ENCODE results near the gene ADAMTS8. TPM values are rescaled to one million over a fixed set of nuclear protein-coding genes. Genes with fewer than 3 reads are reported as not detected.

ADAMTS8 gene
- total and polyA plus RNA-seq, 4 donors: 0.02 to 0.08 (median 0.07) TPM; not detected in 1

DNA sequence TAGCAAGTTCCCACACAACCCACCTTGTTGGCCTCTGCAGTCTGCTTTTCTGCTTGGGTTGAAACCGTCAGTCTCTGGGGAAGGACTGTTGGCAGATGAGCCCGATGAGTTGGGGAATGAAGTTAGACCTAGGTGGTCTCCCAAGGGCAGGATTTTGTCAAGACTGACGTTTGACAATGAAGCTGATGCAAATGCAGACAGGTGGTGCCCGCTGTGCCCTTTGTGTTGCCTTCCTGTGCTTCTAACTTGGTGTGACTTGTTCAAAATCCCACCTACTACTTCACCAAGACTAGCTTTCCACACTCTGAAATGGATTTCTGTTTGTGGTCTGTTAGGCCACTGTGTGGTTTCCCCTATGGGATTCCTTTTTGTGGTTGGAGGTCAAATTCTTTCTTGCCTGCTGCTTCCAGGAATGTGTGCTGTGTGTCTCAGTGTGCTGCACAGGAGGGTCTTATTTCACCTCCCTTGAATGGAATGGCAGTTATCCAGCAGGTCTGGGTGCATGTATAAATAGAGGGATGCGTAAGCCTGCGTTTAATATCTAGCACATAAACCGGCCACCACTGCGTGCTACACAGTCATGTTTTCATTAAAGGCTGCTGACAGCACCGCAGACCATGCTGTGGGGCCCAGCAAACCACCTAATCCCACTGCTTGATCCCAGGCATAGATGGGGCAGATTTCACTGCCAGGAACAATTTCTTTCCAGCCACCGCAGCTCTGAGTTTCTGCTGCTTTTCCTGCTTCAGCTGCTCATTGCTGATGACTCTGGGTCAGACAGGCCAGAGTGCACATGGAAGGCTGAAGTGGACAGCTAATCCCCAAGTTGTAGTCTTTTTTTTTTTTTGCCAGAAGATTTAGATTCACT lies 44.8 kb downstream of the ADAMTS8 start:
- DNase-seq (ENCODE audit: low spot score): no peak
- 81% methylated on average over 10 of the region's 10 CpGs for WGBS
- H3K4me3 ChIP-seq (ENCODE audit: low read depth in 1 of 3, low read length in 3 of 3): no peak overlapping the region
- H3K9me3 ChIP-seq (ENCODE audit: control insufficient read depth in 4 of 4, low read length in 3 of 4): no peaks in the 10 kb centered on the region
- no peaks in the 10 kb centered on the region for H3K4me1 ChIP-seq (ENCODE audit: control insufficient read depth in 4 of 4, insufficient read depth in 4 of 4, low read length in 3 of 4)
- H3K27me3 ChIP-seq (ENCODE audit: control insufficient read depth in 4 of 4, insufficient read depth in 4 of 4, low read length in 3 of 4): no peaks in the 10 kb centered on the region
- TF ChIP-seq RXRA (IDR thresholded peaks at IDR 0.05) (no peak), FOXA1 (IDR thresholded peaks at IDR 0.05) (no peak), YY1 (IDR thresholded peaks at IDR 0.05) (no peak), EGR1 (IDR thresholded peaks at IDR 0.05; ENCODE audit: low read depth in 2 of 2) (no peak), NR2F2 (IDR thresholded peaks at IDR 0.05) (no peak), JUND (IDR thresholded peaks at IDR 0.05) (no peak), SP1 (IDR thresholded peaks at IDR 0.05) (no peak), GABPA (IDR thresholded peaks at IDR 0.05 in 1 of 2, conservative IDR thresholded peaks at IDR 0.05 in 1 of 2) (no peak), RAD21 (IDR thresholded peaks at IDR 0.05) (no peak), HNF4A (conservative IDR thresholded peaks at IDR 0.05) (no peak)
- TF ChIP-seq, protein P1, sequence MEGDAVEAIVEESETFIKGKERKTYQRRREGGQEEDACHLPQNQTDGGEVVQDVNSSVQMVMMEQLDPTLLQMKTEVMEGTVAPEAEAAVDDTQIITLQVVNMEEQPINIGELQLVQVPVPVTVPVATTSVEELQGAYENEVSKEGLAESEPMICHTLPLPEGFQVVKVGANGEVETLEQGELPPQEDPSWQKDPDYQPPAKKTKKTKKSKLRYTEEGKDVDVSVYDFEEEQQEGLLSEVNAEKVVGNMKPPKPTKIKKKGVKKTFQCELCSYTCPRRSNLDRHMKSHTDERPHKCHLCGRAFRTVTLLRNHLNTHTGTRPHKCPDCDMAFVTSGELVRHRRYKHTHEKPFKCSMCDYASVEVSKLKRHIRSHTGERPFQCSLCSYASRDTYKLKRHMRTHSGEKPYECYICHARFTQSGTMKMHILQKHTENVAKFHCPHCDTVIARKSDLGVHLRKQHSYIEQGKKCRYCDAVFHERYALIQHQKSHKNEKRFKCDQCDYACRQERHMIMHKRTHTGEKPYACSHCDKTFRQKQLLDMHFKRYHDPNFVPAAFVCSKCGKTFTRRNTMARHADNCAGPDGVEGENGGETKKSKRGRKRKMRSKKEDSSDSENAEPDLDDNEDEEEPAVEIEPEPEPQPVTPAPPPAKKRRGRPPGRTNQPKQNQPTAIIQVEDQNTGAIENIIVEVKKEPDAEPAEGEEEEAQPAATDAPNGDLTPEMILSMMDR (IDR thresholded peaks at IDR 0.05; ENCODE audit: low read depth, low read length, missing input control): no peak
- TF ChIP-seq, protein P2, sequence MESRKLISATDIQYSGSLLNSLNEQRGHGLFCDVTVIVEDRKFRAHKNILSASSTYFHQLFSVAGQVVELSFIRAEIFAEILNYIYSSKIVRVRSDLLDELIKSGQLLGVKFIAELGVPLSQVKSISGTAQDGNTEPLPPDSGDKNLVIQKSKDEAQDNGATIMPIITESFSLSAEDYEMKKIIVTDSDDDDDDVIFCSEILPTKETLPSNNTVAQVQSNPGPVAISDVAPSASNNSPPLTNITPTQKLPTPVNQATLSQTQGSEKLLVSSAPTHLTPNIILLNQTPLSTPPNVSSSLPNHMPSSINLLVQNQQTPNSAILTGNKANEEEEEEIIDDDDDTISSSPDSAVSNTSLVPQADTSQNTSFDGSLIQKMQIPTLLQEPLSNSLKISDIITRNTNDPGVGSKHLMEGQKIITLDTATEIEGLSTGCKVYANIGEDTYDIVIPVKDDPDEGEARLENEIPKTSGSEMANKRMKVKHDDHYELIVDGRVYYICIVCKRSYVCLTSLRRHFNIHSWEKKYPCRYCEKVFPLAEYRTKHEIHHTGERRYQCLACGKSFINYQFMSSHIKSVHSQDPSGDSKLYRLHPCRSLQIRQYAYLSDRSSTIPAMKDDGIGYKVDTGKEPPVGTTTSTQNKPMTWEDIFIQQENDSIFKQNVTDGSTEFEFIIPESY (IDR thresholded peaks at IDR 0.05): no peak
- no peak overlapping the region for H3K9ac ChIP-seq (ENCODE audit: low read depth in 1 of 2, low read length in 2 of 2)
- H3K27ac ChIP-seq (ENCODE audit: low read depth in 1 of 2, low read length in 2 of 2): no peak overlapping the region
- H3K36me3 ChIP-seq (ENCODE audit: control insufficient read depth in 4 of 4, insufficient read depth in 3 of 4, low read depth in 1 of 4, low read length in 3 of 4): no peaks in the 10 kb centered on the region

DNA sequence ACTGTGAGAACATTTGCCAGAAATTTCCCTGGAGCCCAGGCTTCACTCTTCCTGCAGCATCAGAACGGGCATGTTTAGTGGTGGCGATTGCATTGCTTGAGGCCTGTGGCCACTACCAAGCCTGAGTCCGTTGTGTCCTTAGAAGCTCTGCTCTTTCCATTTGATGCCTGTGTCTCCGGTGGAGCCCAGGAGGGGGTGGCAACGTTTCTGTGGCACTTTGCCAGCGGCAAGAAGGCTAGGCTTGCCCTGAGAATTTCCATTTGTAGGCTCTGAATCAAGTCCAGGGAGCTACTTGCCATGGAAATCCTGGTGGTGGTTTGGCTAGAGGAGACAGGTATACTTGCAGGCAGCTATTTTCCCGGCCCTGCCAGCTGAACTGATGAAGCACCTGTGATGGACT lies 47.1 kb downstream of the ADAMTS8 start:
- WGBS: 76% methylated on average over 7 of the region's 7 CpGs
- H3K4me1 ChIP-seq (ENCODE audit: control insufficient read depth in 4 of 4, insufficient read depth in 4 of 4, low read length in 3 of 4): no peaks in the 10 kb centered on the region
- H3K4me3 ChIP-seq (ENCODE audit: low read depth in 1 of 3, low read length in 3 of 3): no peak overlapping the region
- TF ChIP-seq, protein P3, sequence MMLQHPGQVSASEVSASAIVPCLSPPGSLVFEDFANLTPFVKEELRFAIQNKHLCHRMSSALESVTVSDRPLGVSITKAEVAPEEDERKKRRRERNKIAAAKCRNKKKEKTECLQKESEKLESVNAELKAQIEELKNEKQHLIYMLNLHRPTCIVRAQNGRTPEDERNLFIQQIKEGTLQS (IDR thresholded peaks at IDR 0.05): no peak
- TF ChIP-seq, protein P2 (IDR thresholded peaks at IDR 0.05): no peak
- no peak for TF ChIP-seq RAD21 (IDR thresholded peaks at IDR 0.05)
- TF ChIP-seq HNF4A (conservative IDR thresholded peaks at IDR 0.05): no peak
- TF ChIP-seq EGR1 (IDR thresholded peaks at IDR 0.05; ENCODE audit: low read depth in 2 of 2): no peak
- no peak for TF ChIP-seq YY1 (IDR thresholded peaks at IDR 0.05)
- TF ChIP-seq, protein P4, sequence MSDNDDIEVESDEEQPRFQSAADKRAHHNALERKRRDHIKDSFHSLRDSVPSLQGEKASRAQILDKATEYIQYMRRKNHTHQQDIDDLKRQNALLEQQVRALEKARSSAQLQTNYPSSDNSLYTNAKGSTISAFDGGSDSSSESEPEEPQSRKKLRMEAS (IDR thresholded peaks at IDR 0.05): no peak
- no peak for TF ChIP-seq FOXA2 (IDR thresholded peaks at IDR 0.05)
- TF ChIP-seq TAF1 (conservative IDR thresholded peaks at IDR 0.05): no peak
- TF ChIP-seq, protein P5, sequence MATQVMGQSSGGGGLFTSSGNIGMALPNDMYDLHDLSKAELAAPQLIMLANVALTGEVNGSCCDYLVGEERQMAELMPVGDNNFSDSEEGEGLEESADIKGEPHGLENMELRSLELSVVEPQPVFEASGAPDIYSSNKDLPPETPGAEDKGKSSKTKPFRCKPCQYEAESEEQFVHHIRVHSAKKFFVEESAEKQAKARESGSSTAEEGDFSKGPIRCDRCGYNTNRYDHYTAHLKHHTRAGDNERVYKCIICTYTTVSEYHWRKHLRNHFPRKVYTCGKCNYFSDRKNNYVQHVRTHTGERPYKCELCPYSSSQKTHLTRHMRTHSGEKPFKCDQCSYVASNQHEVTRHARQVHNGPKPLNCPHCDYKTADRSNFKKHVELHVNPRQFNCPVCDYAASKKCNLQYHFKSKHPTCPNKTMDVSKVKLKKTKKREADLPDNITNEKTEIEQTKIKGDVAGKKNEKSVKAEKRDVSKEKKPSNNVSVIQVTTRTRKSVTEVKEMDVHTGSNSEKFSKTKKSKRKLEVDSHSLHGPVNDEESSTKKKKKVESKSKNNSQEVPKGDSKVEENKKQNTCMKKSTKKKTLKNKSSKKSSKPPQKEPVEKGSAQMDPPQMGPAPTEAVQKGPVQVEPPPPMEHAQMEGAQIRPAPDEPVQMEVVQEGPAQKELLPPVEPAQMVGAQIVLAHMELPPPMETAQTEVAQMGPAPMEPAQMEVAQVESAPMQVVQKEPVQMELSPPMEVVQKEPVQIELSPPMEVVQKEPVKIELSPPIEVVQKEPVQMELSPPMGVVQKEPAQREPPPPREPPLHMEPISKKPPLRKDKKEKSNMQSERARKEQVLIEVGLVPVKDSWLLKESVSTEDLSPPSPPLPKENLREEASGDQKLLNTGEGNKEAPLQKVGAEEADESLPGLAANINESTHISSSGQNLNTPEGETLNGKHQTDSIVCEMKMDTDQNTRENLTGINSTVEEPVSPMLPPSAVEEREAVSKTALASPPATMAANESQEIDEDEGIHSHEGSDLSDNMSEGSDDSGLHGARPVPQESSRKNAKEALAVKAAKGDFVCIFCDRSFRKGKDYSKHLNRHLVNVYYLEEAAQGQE (IDR thresholded peaks at IDR 0.05): no peak
- TF ChIP-seq FOXA1 (IDR thresholded peaks at IDR 0.05): no peak
- TF ChIP-seq NR2F2 (IDR thresholded peaks at IDR 0.05): no peak
- no peak for TF ChIP-seq SP1 (IDR thresholded peaks at IDR 0.05)
- TF ChIP-seq JUND (IDR thresholded peaks at IDR 0.05): no peak
- no peak for TF ChIP-seq RXRA (IDR thresholded peaks at IDR 0.05)
- TF ChIP-seq, protein P1 (IDR thresholded peaks at IDR 0.05; ENCODE audit: low read depth, low read length, missing input control): no peak
- no peak for TF ChIP-seq HNF4G (IDR thresholded peaks at IDR 0.05)
- DNase-seq (ENCODE audit: low spot score): no peak
- H3K9ac ChIP-seq (ENCODE audit: low read depth in 1 of 2, low read length in 2 of 2): no peak overlapping the region
- no peaks in the 10 kb centered on the region for H3K36me3 ChIP-seq (ENCODE audit: control insufficient read depth in 4 of 4, insufficient read depth in 3 of 4, low read depth in 1 of 4, low read length in 3 of 4)
- no peaks in the 10 kb centered on the region for H3K9me3 ChIP-seq (ENCODE audit: control insufficient read depth in 4 of 4, low read length in 3 of 4)
- H3K27me3 ChIP-seq (ENCODE audit: control insufficient read depth in 4 of 4, insufficient read depth in 4 of 4, low read length in 3 of 4): no peaks in the 10 kb centered on the region
- H3K27ac ChIP-seq (ENCODE audit: low read depth in 1 of 2, low read length in 2 of 2): no peak overlapping the region

All from liver (tissue), 9 donors.